Keratinocyte (primary cell): ENCODE data around the gene RHEX. TPM values are rescaled to one million over a fixed set of nuclear protein-coding genes. Genes with fewer than 3 reads are reported as not detected.
A peak's percentile ranks its signal among the peaks of the same experiment; 100 is the strongest.

Source experiments
- DNase-seq: peaks from one replicate; pipeline ENCODE4 v3.0.0-alpha.2; 2011; ENCODE audit warnings: low read depth, missing footprints, low spot score
- FAIRE-seq: peaks from 2 replicates; lab custom pipeline; 2011; peaks lifted over from hg19 to GRCh38; lab: Jason Lieb, UNC
- H2AFZ ChIP-seq: 2 replicates; pipeline ENCODE4 v1.6.0; 2012; ENCODE audit warnings: low read length, control low read depth, inconsistent platforms; ENCODE audit not compliant: control insufficient read depth
- H3K27ac ChIP-seq: 2 replicates; pipeline ENCODE4 v1.5.1; 2011; ENCODE audit warnings: low read length; ENCODE audit not compliant: control insufficient read depth, insufficient read depth
- H3K27me3 ChIP-seq: 3 replicates; pipeline ENCODE4 v1.6.0; 2011; ENCODE audit warnings: low read length; ENCODE audit not compliant: control insufficient read depth, insufficient read depth; ENCODE audit errors: extremely low read depth
- H3K36me3 ChIP-seq, 2 experiments: 2 replicates in 1 of 2; 3 replicates in 1 of 2; pipeline ENCODE4 v1.5.1; 2011; ENCODE audit warnings: low read length in 2 of 2, mild to moderate bottlenecking in 1 of 2; ENCODE audit not compliant: control insufficient read depth in 2 of 2, insufficient read depth in 2 of 2; ENCODE audit errors: extremely low read depth in 1 of 2
- H3K4me1 ChIP-seq: 3 replicates; pipeline ENCODE4 v1.5.1; 2011; ENCODE audit warnings: low read length; ENCODE audit not compliant: control insufficient read depth, insufficient read depth; ENCODE audit errors: extremely low read depth
- H3K4me2 ChIP-seq: 3 replicates; pipeline ENCODE4 v1.6.0; 2011; ENCODE audit warnings: low read depth, low read length; ENCODE audit not compliant: control insufficient read depth, insufficient read depth; ENCODE audit errors: extremely low read depth
- H3K4me3 ChIP-seq, 3 experiments: fragments of 200-600 bp in 1 of 3; sonication (generic) in 1 of 3; 2 replicates in 2 of 3; 3 replicates in 1 of 3; pipeline ENCODE4 v1.5.1; 2011 to 2016; ENCODE audit warnings: low read length in 3 of 3, mild to moderate bottlenecking in 3 of 3, control low read depth in 2 of 3, inconsistent platforms in 1 of 3, low read depth in 1 of 3, mixed read lengths in 1 of 3, mixed run types in 1 of 3, moderate library complexity in 1 of 3; ENCODE audit not compliant: control insufficient read depth in 2 of 3, insufficient read depth in 2 of 3; ENCODE audit errors: extremely low read depth in 1 of 3
- H3K79me2 ChIP-seq: 2 replicates; pipeline ENCODE4 v1.6.0; 2012; ENCODE audit warnings: low read length; ENCODE audit not compliant: control insufficient read depth, insufficient read depth
- H3K9ac ChIP-seq: 3 replicates; pipeline ENCODE4 v1.6.0; 2011; ENCODE audit warnings: low read length; ENCODE audit not compliant: control insufficient read depth, insufficient read depth; ENCODE audit errors: extremely low read depth
- H3K9me1 ChIP-seq: 3 replicates; pipeline ENCODE4 v1.6.0; 2011; ENCODE audit warnings: low read length; ENCODE audit not compliant: control insufficient read depth, insufficient read depth; ENCODE audit errors: extremely low read depth
- H3K9me3 ChIP-seq: 2 replicates; pipeline ENCODE4 v1.5.1; 2012; ENCODE audit warnings: low read depth, low read length; ENCODE audit not compliant: control insufficient read depth
- H4K20me1 ChIP-seq: 3 replicates; pipeline ENCODE4 v1.6.0; 2011; ENCODE audit warnings: low read length; ENCODE audit not compliant: control insufficient read depth, insufficient read depth; ENCODE audit errors: extremely low read depth
- CTCF ChIP-seq, 3 experiments: IDR thresholded peaks in 1 of 3; conservative IDR thresholded peaks in 1 of 3; optimal IDR thresholded peaks in 1 of 3; 2 replicates in 2 of 3; 3 replicates in 1 of 3; pipeline versions ENCODE3 to v1.5.1; 2011; ENCODE audit warnings: low read length in 3 of 3, mild to moderate bottlenecking in 3 of 3, moderate library complexity in 2 of 3, control low read depth in 1 of 3, inconsistent platforms in 1 of 3; ENCODE audit not compliant: insufficient read depth in 2 of 3; ENCODE audit errors: extremely low read depth in 1 of 3
- EZH2 ChIP-seq: IDR thresholded peaks from one replicate; pipeline ENCODE4 v1.6.1; 2012; ENCODE audit warnings: inconsistent platforms, mild to moderate bottlenecking, low read length, moderate library complexity
- dilution Hi-C: fragments of 300-500 bp; cut with MboI; formaldehyde crosslinking; loops from one replicate; pipeline ENCODE4 v1.7.0; 2020; ENCODE audit warnings: low sequenced_read_pairs; ENCODE audit not compliant: extremely low pct_ligation_motif_present
- polyA plus RNA-seq, 5 experiments: library from polyadenylated mRNA; depleted of rRNA in 3 of 5; stranded (reverse) in 3 of 5; stranded (forward) in 1 of 5; unstranded in 1 of 5; fragments of >200 nt; gene quantifications; 1 replicate in 1 of 5; 2 replicates in 3 of 5; 3 replicates in 1 of 5; pipeline versions ENCODE4 v1.2.1 to v1.2.3, GENCODE V29; 2011 to 2012; ENCODE audit warnings: missing spikeins in 2 of 5, low read depth in 1 of 5, low replicate concordance in 1 of 5

RHEX gene
- polyA plus RNA-seq, 1 donor (not counting 4 experiments of a cell fraction or from before 2014, with no cell fraction given): not detected

GRCh38 chr1:206110161-206110560 lies 57.2 kb downstream of the RHEX start:
- Histone ChIP-seq H3K36me3 (no peaks in the 10 kb centered on the region), H3K27me3 (peaks cover 9% of the 10 kb centered on the region), H3K4me2 (no peak overlapping the region), H3K9me3 (no peaks in the 10 kb centered on the region), H3K79me2 (no peaks in the 10 kb centered on the region), H2AFZ (no peak overlapping the region), H3K4me1 (peaks cover 8% of the 10 kb centered on the region), H3K4me3 (no peak overlapping the region), H4K20me1 (no peaks in the 10 kb centered on the region), H3K9ac (no peak overlapping the region), H3K9me1 (no peaks in the 10 kb centered on the region), H3K27ac (no peak overlapping the region)
- no peak for TF ChIP-seq EZH2
- TF ChIP-seq CTCF (optimal IDR thresholded peaks at IDR 0.05 in 1 of 3, IDR thresholded peaks at IDR 0.05 in 1 of 3, conservative IDR thresholded peaks at IDR 0.05 in 1 of 3; ENCODE audit: extremely low read depth in 1 of 3, insufficient read depth in 2 of 3, low read length in 3 of 3): no peak
- dilution Hi-C loops: no loop called here
- DNase-seq (no peak), FAIRE-seq (no peak)

GRCh38 chr1:206110820-206111219 lies 57.8 kb downstream of the RHEX start:
- Histone ChIP-seq H4K20me1 (no peaks in the 10 kb centered on the region), H3K9me1 (no peaks in the 10 kb centered on the region), H2AFZ (no peak overlapping the region), H3K79me2 (no peaks in the 10 kb centered on the region), H3K27me3 (peaks cover 10% of the 10 kb centered on the region), H3K9me3 (no peaks in the 10 kb centered on the region), H3K4me2 (no peak overlapping the region), H3K9ac (no peak overlapping the region), H3K4me3 (no peak overlapping the region), H3K36me3 (no peaks in the 10 kb centered on the region), H3K4me1 (peaks cover 8% of the 10 kb centered on the region), H3K27ac (no peak overlapping the region)
- no peak for TF ChIP-seq EZH2
- FAIRE-seq (no peak), DNase-seq (no peak)
- dilution Hi-C loops: no loop called here

- Histone ChIP-seq H2AFZ (no peak overlapping the region), H3K27ac (no peak overlapping the region), H3K27me3 (peaks cover 16% of the 10 kb centered on the region), H3K4me2 (no peak overlapping the region), H3K79me2 (no peaks in the 10 kb centered on the region), H3K4me3 (no peak overlapping the region), H3K9ac (no peak overlapping the region), H3K9me3 (no peaks in the 10 kb centered on the region), H3K36me3 (no peaks in the 10 kb centered on the region), H3K4me1 (peaks cover 3% of the 10 kb centered on the region), H3K9me1 (no peaks in the 10 kb centered on the region), H4K20me1 (no peaks in the 10 kb centered on the region)
- TF ChIP-seq CTCF (optimal IDR thresholded peaks at IDR 0.05 in 1 of 3, IDR thresholded peaks at IDR 0.05 in 1 of 3, conservative IDR thresholded peaks at IDR 0.05 in 1 of 3; ENCODE audit: extremely low read depth in 1 of 3, insufficient read depth in 2 of 3, low read length in 3 of 3) (no peak), EZH2 (no peak)
- DNase-seq (no peak), FAIRE-seq (peak; percentile 29)
- dilution Hi-C loops: no loop called here
Measured at GRCh38 chr1:206111271-206111927, 58.4 kb downstream of the RHEX start.
